Measurements from ENCODE around the gene GRIK3.

DNA sequence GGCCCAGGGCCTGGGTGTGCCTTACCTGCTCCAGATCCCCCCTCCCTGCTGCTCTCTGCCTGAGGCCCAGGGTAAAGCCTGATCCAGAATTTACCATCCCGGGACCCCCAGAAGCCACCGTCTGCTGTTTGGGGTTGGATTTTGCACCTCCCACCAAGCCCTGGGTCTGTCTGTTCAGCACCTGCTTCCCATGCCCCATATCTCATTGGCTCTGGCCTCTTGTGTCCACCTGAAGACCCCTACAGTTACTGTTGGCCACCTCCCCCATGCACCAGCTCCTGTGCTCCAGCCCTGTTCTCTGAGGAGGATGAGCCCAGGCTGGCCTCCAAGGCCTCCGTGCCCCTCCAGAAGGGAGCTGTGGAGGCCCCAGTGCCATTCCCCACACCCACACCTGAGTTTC lies 113.9 kb downstream of the GRIK3 start:
- no peak for TF ChIP-seq LEF1 (IDR thresholded peaks at IDR 0.05; ENCODE audit: borderline replicate concordance)
- no peak for TF ChIP-seq FOXA1 (IDR thresholded peaks at IDR 0.05)
- no peak for TF ChIP-seq ARNT (IDR thresholded peaks at IDR 0.05)
- no peak for TF ChIP-seq FOXK2 (IDR thresholded peaks at IDR 0.05)
- no peak for TF ChIP-seq ZNF384 (IDR thresholded peaks at IDR 0.05)
- TF ChIP-seq FOXM1 (IDR thresholded peaks at IDR 0.05; ENCODE audit: borderline replicate concordance): no peak
- TF ChIP-seq BHLHE40 (IDR thresholded peaks at IDR 0.05; ENCODE audit: borderline replicate concordance): no peak
- no peak for TF ChIP-seq ELF4 (IDR thresholded peaks at IDR 0.05)
- no peak for TF ChIP-seq NFRKB (IDR thresholded peaks at IDR 0.05)
- TF ChIP-seq TARDBP (IDR thresholded peaks at IDR 0.05): no peak
- no peak for TF ChIP-seq SP1 (IDR thresholded peaks at IDR 0.05)

Data from HEK293T (cell line).